GM12878 (cell line): ENCODE data around the gene NKTR. TPM values are rescaled to one million over a fixed set of nuclear protein-coding genes. Genes with fewer than 3 reads are reported as not detected.
"Not testable (repeated sequence)": the region's sequence is repeated elsewhere in the genome, so short reads cannot be mapped to it uniquely, and the experiment has no call there.

Source experiments
- ATAC-seq: fragments of 200-7000 bp; cut with Tn5 transposase; 3 replicates; pipeline ENCODE4 v1.9.1; 2020; ENCODE audit warnings: mild to moderate bottlenecking, moderate library complexity
- BruUV-seq: library from RNA; stranded (reverse); fragments of 400-500 nt; replicated peaks from 2 replicates; lab custom pipeline; 2021; lab: Mats Ljungman, UMichigan
- CTCF ChIA-PET: fragments of 300-600 bp; sonication (Branson Sonifier 250); formaldehyde crosslinking; extraction: SDS; loops from one replicate; lab custom pipeline; 2021; ENCODE audit warnings: inconsistent platforms; lab: Yijun Ruan, JAX
- POLR2A ChIA-PET: fragments of 350-600 bp; formaldehyde crosslinking; extraction: SDS; loops from one replicate; lab custom pipeline; 2021; ENCODE audit warnings: inconsistent platforms; lab: Charles Lee
- RAD21 ChIA-PET: fragments of 300-600 bp; sonication (Branson Sonifier 250); formaldehyde crosslinking; loops from one replicate; lab custom pipeline; 2023; ENCODE audit warnings: antibody characterized with exemption; ENCODE audit not compliant: unreplicated experiment; lab: Charles Lee
- SMC1A ChIA-PET: fragments of 300-600 bp; sonication (Branson Sonifier 250); formaldehyde crosslinking; loops from one replicate; lab custom pipeline; 2023; ENCODE audit not compliant: unreplicated experiment, uncharacterized antibody; lab: Charles Lee
- DNase-seq: peaks from one replicate; pipeline ENCODE4 v3.0.0-alpha.2; 2011; ENCODE audit warnings: low read depth, low spot score
- FAIRE-seq: peaks from 3 replicates; lab custom pipeline; 2011; peaks lifted over from hg19 to GRCh38; lab: Jason Lieb, UNC
- H2AFZ ChIP-seq: 2 replicates; pipeline ENCODE4 v1.6.0; 2011; ENCODE audit warnings: low read depth, low read length, control low read depth; ENCODE audit not compliant: control insufficient read depth
- H3K27ac ChIP-seq: 2 replicates; pipeline ENCODE4 v1.5.1; 2011; ENCODE audit warnings: control low read depth; ENCODE audit not compliant: control insufficient read depth, insufficient read depth
- H3K27me3 ChIP-seq, 2 experiments: replicated peaks in 1 of 2; 2 replicates each; pipeline versions ENCODE4 v1.6.0 to v1.6.1; 2011; ENCODE audit warnings: low read length in 1 of 2; ENCODE audit not compliant: control insufficient read depth in 2 of 2, insufficient read depth in 2 of 2
- H3K36me3 ChIP-seq, 2 experiments: 2 replicates each; pipeline ENCODE4 v1.5.1; 2011; ENCODE audit warnings: low read length in 1 of 2; ENCODE audit not compliant: control insufficient read depth in 2 of 2, insufficient read depth in 2 of 2
- H3K4me1 ChIP-seq: 2 replicates; pipeline ENCODE4 v1.6.1; 2011; ENCODE audit warnings: mild to moderate bottlenecking, low read length, moderate library complexity, mixed read lengths; ENCODE audit not compliant: control insufficient read depth, insufficient read depth
- H3K4me2 ChIP-seq: 2 replicates; pipeline ENCODE4 v1.6.0; 2011; ENCODE audit warnings: control low read depth; ENCODE audit not compliant: control insufficient read depth, insufficient read depth
- H3K4me3 ChIP-seq: fragments of 200-600 bp; sonication (generic); 2 replicates; pipeline ENCODE4 v1.5.1; 2016
- H3K79me2 ChIP-seq: 2 replicates; pipeline ENCODE4 v1.6.0; 2011; ENCODE audit warnings: low read length; ENCODE audit not compliant: control insufficient read depth, insufficient read depth
- H3K9ac ChIP-seq: 2 replicates; pipeline ENCODE4 v1.8.0; 2011; ENCODE audit warnings: low read length, control low read depth, mixed read lengths; ENCODE audit not compliant: control insufficient read depth, insufficient read depth
- H3K9me3 ChIP-seq: replicated peaks from 3 replicates; pipeline ENCODE4 v1.5.1; 2011; ENCODE audit warnings: mild to moderate bottlenecking, low read length; ENCODE audit not compliant: control insufficient read depth, insufficient read depth
- H4K20me1 ChIP-seq: 2 replicates; pipeline ENCODE4 v1.6.0; 2011; ENCODE audit not compliant: control insufficient read depth, insufficient read depth
- GABPA ChIP-seq: IDR thresholded peaks from 2 replicates; pipeline ENCODE4 v1.6.1; 2014; ENCODE audit warnings: antibody characterized with exemption, low read depth, mild to moderate bottlenecking, inconsistent platforms
- HCFC1 ChIP-seq: fragments of 150-350 bp; IDR thresholded peaks from 2 replicates; pipeline ENCODE4 v1.6.1; 2014; ENCODE audit warnings: low read length
- WGBS: methylation state at CpG from one replicate; pipeline ENCODE4 v1.1.6; 2016; ENCODE audit warnings: low lambda C conversion rate; ENCODE audit not compliant: insufficient replicate concordance, insufficient coverage; ENCODE audit errors: missing lambda C conversion rate; 5-methylcytosine and 5-hydroxymethylcytosine counted together
- in situ Hi-C: fragments of 300-500 bp; cut with MboI; formaldehyde crosslinking; loops from 9 replicates; pipeline ENCODE4 v1.14.3; 2018; ENCODE audit warnings: mixed read lengths
- intact Hi-C: fragments of 100-400 bp; cut with micrococcal nuclease; formaldehyde crosslinking; loops from one replicate; pipeline ENCODE4 v1.14.2; 2022; ENCODE audit not compliant: unreplicated experiment
- polyA plus RNA-seq, 11 experiments: library from polyadenylated mRNA; depleted of rRNA in 4 of 11; unstranded in 6 of 11; stranded (reverse) in 5 of 11; fragments of >200 nt; fragmentation: Nextera tagmentation in 4 of 11; fragmentation: Illumina TruSeq in 1 of 11; extraction: Ambion mirVana in 4 of 11; extraction: Trizol in 1 of 11; gene quantifications; 1 replicate in 1 of 11; 2 replicates in 10 of 11; pipeline versions ENCODE4 v1.2.1 to v1.2.3, GENCODE V29; 2011 to 2016; ENCODE audit warnings: inconsistent platforms in 2 of 11, missing spikeins in 2 of 11, low read depth in 1 of 11
- total RNA-seq, 4 experiments: library from RNA; depleted of rRNA in 3 of 4; stranded (reverse); fragments of >200 nt in 3 of 4; fragmentation: Illumina TruSeq in 1 of 4; extraction: Trizol in 1 of 4; gene quantifications; 2 replicates each; pipeline versions ENCODE4 v1.2.1 to v1.2.3, GENCODE V29; 2013 to 2021

NKTR gene
- total and polyA plus RNA-seq, 10 of the 15 experiments (the other 5 are each of a cell fraction or from before 2014, with no cell fraction given) = 15.3 to 91.9 (median 55.3) TPM

- SMC1A ChIA-PET = interaction anchor here (1.2 kb wide), 1 partner anchor 15 kb away, joined by 4 read pairs; no protein-coding TSS in a partner anchor
- FAIRE-seq (no peak), ATAC-seq (no peak), DNase-seq (no peak)
- Histone ChIP-seq H3K36me3 (peaks cover 0 to 12% of the 10 kb centered on the region in 2 experiments; a peak in 1 of 4 replicates), H3K4me2 (0 out of 2 replicates have a peak overlapping the region, but pooled peaks have one; percentile 30), H3K27ac (no peak overlapping the region), H3K9me3 (no peaks in the 10 kb centered on the region; the same call in 2 of the 3 replicates), H3K79me2 (peaks cover 37% of the 10 kb centered on the region), H3K4me3 (no peak overlapping the region), H2AFZ (no peak overlapping the region), H3K4me1 (peaks cover 4% of the 10 kb centered on the region), H3K27me3 (no peaks in the 10 kb centered on the region), H4K20me1 (no peaks in the 10 kb centered on the region), H3K9ac (no peak overlapping the region)
- intact Hi-C loops (no loop called here), in situ Hi-C loops (no loop called here)
- no TSS peak for BruUV-seq
- WGBS = 68% methylated on average over 2 of the region's 4 CpGs
- RAD21 ChIA-PET = no interaction called here
- no peak for TF ChIP-seq HCFC1
- TF ChIP-seq GABPA = no peak
- CTCF ChIA-PET = interaction anchor here (0.7 to 2.8 kb wide), 4 partner anchors 10 to 208 kb away, joined by 3 to 10 read pairs (median 4); partner anchors contain the start of gene SEC22C
- POLR2A ChIA-PET = interaction anchor here (1.3 kb wide), 1 partner anchor 13 kb away, joined by 3 read pairs; no protein-coding TSS in a partner anchor
Measured at GRCh38 chr3:42595682-42596081, 4.8 kb upstream of the NKTR start.

- H3K9ac ChIP-seq, H3K4me2 ChIP-seq, H3K4me3 ChIP-seq, DNase-seq, SMC1A ChIA-PET, H3K27me3 ChIP-seq, ATAC-seq, H3K27ac ChIP-seq, BruUV-seq, FAIRE-seq, in situ Hi-C loops, intact Hi-C loops, H3K4me1 ChIP-seq, H4K20me1 ChIP-seq, H2AFZ ChIP-seq, H3K9me3 ChIP-seq: not testable (repeated sequence)
- H3K79me2 ChIP-seq = peaks cover 37% of the 10 kb centered on the region
- H3K36me3 ChIP-seq = peaks cover 0 to 12% of the 10 kb centered on the region in 2 experiments; a peak in 1 of 4 replicates
- ChIA-PET RAD21 (interaction anchor here (0.7 to 0.8 kb wide), 2 partner anchors 11 to 39 kb away, joined by 3 to 4 read pairs; no protein-coding TSS in a partner anchor), CTCF (interaction anchor here (0.7 to 1.1 kb wide), 3 partner anchors 14 to 112 kb away, joined by 3 to 7 read pairs (median 3); no protein-coding TSS in a partner anchor), POLR2A (interaction anchor here (1.7 kb wide), 1 partner anchor 15 kb away, joined by 7 read pairs; the partner anchor contains the start of gene SEC22C)
- WGBS = over 99% methylated on average over 7 of the region's 7 CpGs
Measured at GRCh38 chr3:42597098-42597497, 3.4 kb upstream of the NKTR start.
